Bronchial epithelial cell (primary cell): ENCODE results near the gene TMC6. TPM values are rescaled to one million over a fixed set of nuclear protein-coding genes. Genes with fewer than 3 reads are reported as not detected.
"Not testable (repeated sequence)": the region's sequence is repeated elsewhere in the genome, so short reads cannot be mapped to it uniquely, and the experiment has no call there.

ENCODE experiments used
- DNase-seq: peaks from one replicate; pipeline ENCODE4 v3.0.0-alpha.2; 2010; ENCODE audit warnings: low read depth
- FAIRE-seq: peaks from 2 replicates; lab custom pipeline; 2011; peaks lifted over from hg19 to GRCh38; lab: Jason Lieb, UNC
- H3K27me3 ChIP-seq: 2 replicates; pipeline ENCODE4 v1.5.1; 2011; ENCODE audit warnings: low read length; ENCODE audit not compliant: control insufficient read depth, insufficient read depth
- H3K36me3 ChIP-seq: 2 replicates; pipeline ENCODE4 v1.5.1; 2011; ENCODE audit warnings: low read length; ENCODE audit not compliant: control insufficient read depth, insufficient read depth
- H3K4me3 ChIP-seq: 2 replicates; pipeline ENCODE4 v1.5.1; 2011; ENCODE audit warnings: mild to moderate bottlenecking, low read depth, low read length, control low read depth
- total RNA-seq: library from RNA; depleted of rRNA; stranded (reverse); fragments of >200 nt; gene quantifications from 2 replicates; pipeline ENCODE4 v1.2.1, GENCODE V29; 2014
- TF ChIP-seq, protein P1 (sequence below): IDR thresholded peaks from 2 replicates; pipeline ENCODE4 v1.5.1; 2011; ENCODE audit warnings: mild to moderate bottlenecking, moderate library complexity, low read length, control low read depth, inconsistent platforms; ENCODE audit not compliant: insufficient read depth, severe bottlenecking

The TMC6 gene
- total RNA-seq, 1 donor from 2014 or later, result 42.9 TPM

DNA sequence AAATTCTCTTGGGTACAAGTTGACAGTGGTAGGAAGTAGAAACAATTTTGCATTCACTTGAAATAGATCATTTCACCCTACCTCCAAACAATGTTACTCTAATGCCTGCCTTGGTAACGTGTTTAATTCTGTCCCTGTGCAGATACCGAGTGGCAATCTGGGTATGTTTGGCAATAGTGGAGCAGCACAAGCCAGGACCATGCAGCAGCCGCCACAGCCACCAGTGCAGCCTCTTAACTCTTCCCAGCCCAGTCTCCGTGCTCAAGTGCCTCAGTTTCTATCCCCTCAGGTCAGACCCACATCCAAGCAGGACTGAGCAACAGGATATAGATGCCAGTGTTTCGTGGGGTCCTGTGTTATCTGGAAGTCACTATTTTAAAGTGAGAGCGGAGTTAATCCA is 49.3 kb downstream of the TMC6 start:
- Histone ChIP-seq H3K4me3 (no peak overlapping the region), H3K27me3 (no peaks in the 10 kb centered on the region), H3K36me3 (no peaks in the 10 kb centered on the region)
- TF ChIP-seq, protein P1, sequence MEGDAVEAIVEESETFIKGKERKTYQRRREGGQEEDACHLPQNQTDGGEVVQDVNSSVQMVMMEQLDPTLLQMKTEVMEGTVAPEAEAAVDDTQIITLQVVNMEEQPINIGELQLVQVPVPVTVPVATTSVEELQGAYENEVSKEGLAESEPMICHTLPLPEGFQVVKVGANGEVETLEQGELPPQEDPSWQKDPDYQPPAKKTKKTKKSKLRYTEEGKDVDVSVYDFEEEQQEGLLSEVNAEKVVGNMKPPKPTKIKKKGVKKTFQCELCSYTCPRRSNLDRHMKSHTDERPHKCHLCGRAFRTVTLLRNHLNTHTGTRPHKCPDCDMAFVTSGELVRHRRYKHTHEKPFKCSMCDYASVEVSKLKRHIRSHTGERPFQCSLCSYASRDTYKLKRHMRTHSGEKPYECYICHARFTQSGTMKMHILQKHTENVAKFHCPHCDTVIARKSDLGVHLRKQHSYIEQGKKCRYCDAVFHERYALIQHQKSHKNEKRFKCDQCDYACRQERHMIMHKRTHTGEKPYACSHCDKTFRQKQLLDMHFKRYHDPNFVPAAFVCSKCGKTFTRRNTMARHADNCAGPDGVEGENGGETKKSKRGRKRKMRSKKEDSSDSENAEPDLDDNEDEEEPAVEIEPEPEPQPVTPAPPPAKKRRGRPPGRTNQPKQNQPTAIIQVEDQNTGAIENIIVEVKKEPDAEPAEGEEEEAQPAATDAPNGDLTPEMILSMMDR, result no peak
- FAIRE-seq (no peak), DNase-seq (no peak)

DNA sequence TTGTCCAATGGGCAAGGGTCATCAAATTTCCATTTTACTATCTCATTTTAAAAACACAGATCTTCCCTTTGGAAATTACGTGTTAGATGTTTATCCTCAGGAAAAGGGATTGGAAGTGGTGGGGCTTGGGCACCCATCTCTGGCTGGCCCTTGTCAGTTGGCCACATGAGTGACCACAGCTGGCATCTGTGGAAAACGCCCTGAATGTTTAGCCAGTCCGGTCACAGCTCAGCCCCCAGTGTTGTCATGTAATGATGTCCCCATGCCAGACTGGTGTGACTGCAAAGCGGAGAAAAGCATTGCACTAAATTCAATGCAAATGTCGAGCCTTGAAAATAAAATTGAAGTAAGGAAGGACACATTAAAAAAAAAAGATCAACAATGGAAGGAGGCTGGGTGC is 53.0 kb downstream of the TMC6 start:
- H3K36me3 ChIP-seq, result peaks cover 1% of the 10 kb centered on the region
- TF ChIP-seq, protein P1, result no peak
- no peak for DNase-seq
- H3K27me3 ChIP-seq, result no peaks in the 10 kb centered on the region
- H3K4me3 ChIP-seq, result no peak overlapping the region
- no peak for FAIRE-seq

DNA sequence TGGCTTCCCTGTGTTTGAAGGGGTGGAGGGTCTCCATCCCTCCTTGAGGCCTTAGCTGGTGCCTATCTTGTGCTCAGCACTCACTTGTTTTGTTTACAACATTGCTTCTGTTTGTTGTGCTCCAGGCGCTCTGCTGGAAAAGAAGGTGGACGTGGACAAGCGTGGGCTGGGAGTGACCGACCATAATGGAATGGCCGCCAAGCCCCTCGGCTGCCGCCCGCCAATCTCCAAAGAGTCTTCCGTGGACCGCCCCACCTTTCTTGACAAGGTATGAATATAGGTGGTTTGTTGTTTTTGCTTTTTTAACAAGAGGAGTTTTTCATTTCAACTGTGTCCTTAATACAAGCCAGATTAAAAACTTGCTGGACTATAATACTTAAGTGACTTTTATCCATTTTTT is 53.5 kb downstream of the TMC6 start:
- TF ChIP-seq, protein P1, result no peak
- FAIRE-seq (no peak), DNase-seq (no peak)
- no peak overlapping the region for H3K4me3 ChIP-seq
- H3K27me3 ChIP-seq, result no peaks in the 10 kb centered on the region
- peaks cover 1% of the 10 kb centered on the region for H3K36me3 ChIP-seq

DNA sequence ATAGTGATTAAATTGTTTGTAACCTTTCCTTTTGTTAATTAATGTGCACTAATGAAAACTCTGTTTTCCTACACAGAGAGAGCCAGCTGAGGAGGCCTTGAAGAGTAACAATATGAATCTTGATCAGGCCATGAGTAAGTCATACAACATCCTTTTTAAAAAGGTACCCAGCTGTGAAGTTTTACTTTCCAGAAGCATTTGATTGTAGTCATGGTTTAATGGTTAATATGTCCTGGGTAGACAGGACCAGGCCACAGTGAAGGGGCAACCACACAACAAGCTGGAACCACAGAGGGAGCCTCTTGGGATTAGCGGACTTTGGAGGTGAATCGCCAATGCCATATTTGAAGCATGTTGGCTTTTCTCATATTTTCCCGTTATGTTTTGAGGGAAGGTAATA is 55.6 kb downstream of the TMC6 start:
- no peaks in the 10 kb centered on the region for H3K27me3 ChIP-seq
- DNase-seq (no peak), FAIRE-seq (no peak)
- TF ChIP-seq, protein P1, result no peak
- peaks cover 1% of the 10 kb centered on the region for H3K36me3 ChIP-seq
- H3K4me3 ChIP-seq, result no peak overlapping the region

DNA sequence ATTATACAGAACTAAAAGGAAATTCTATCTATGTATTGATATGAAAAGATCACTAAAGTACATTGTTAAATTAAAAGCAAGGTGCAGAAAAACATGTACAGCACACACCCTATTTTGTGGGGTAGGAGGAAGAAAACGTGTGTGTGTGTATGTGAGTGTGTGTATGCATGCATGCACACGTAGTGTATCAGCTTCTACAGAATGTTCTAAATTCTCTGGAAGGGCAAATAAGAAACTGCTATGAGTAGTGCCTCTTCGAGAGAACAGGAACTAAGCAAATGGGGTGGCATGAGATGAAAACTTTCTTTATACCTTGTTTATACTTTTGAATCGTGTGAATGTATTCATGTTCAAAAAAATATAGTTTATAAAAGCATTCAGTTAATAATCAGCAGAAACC is 58.9 kb downstream of the TMC6 start:
- FAIRE-seq, result no peak

DNA sequence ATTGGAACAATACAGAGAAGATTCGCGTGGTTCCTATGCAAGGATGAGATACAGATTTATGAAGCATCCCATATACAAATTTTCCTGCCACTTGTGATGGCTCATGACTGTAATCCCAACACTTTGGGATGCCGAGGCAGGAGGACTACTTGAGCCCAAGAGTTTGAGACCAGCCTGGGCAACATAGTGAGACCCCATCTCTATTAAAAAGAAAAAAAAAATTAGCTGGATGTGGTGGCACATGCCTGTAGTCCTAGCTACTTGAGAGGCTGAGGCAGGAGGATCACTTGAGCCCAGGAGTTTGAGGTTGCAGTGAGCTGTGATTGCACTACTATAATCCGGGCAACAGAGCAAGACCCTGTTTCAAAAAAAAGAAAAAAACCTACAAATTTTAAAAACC is 61.6 kb downstream of the TMC6 start:
- not testable (repeated sequence) for H3K4me3 ChIP-seq, H3K27me3 ChIP-seq, DNase-seq, H3K36me3 ChIP-seq, FAIRE-seq

More for the DNA sequence above, 58.9 kb downstream of the TMC6 start:
- H3K27me3 ChIP-seq, result no peaks in the 10 kb centered on the region
- DNase-seq, result no peak
- TF ChIP-seq, protein P1, result no peak
- H3K36me3 ChIP-seq, result peaks cover 1% of the 10 kb centered on the region
- no peak overlapping the region for H3K4me3 ChIP-seq
